HepG2 (cell line): ENCODE results near the gene NFKB2. TPM values are rescaled to one million over a fixed set of nuclear protein-coding genes. Genes with fewer than 3 reads are reported as not detected.

Source experiments
- GTF3A ChIP-seq: sonication (generic); formaldehyde crosslinking; conservative IDR thresholded peaks from 2 replicates; pipeline ENCODE4 v1.4.0; 2020; ENCODE audit warnings: mild to moderate bottlenecking, missing genetic modification reagents
- KLF16 ChIP-seq, 2 experiments: sonication (generic) in 1 of 2; formaldehyde crosslinking in 1 of 2; IDR thresholded peaks; 2 replicates each; pipeline versions ENCODE4 v1.6.1 to v1.8.0; 2016 to 2023; ENCODE audit warnings: missing genetic modification reagents in 2 of 2, missing compliant biosample characterization in 1 of 2
- NFATC3 ChIP-seq: sonication (generic); formaldehyde crosslinking; IDR thresholded peaks from 2 replicates; pipeline ENCODE4 v1.5.1; 2020; ENCODE audit warnings: mild to moderate bottlenecking, missing genetic modification reagents
- NKX3-1 ChIP-seq: sonication (generic); formaldehyde crosslinking; IDR thresholded peaks from 2 replicates; pipeline ENCODE4 v1.5.0; 2020; ENCODE audit warnings: missing genetic modification reagents
- NPAS2 ChIP-seq: sonication (generic); formaldehyde crosslinking; IDR thresholded peaks from 2 replicates; pipeline ENCODE4 v1.8.0; 2022; ENCODE audit warnings: mild to moderate bottlenecking, missing genetic modification reagents, borderline replicate concordance
- SOX5 ChIP-seq: IDR thresholded peaks from 2 replicates; pipeline ENCODE4 v1.6.1; 2016; ENCODE audit warnings: borderline replicate concordance
- ZNF232 ChIP-seq: sonication (generic); formaldehyde crosslinking; IDR thresholded peaks from 2 replicates; pipeline ENCODE4 v1.4.0; 2020; ENCODE audit warnings: missing genetic modification reagents, borderline replicate concordance
- ZNF598 ChIP-seq: sonication (generic); formaldehyde crosslinking; IDR thresholded peaks from 2 replicates; pipeline ENCODE4 v1.5.1; 2020; ENCODE audit warnings: mild to moderate bottlenecking, missing genetic modification reagents, borderline replicate concordance
- ZNF619 ChIP-seq: sonication (generic); formaldehyde crosslinking; IDR thresholded peaks from 2 replicates; pipeline ENCODE4 v1.4.0; 2020; ENCODE audit warnings: mild to moderate bottlenecking, missing genetic modification reagents
- polyA plus RNA-seq, 8 experiments: library from polyadenylated mRNA; depleted of rRNA in 3 of 8; stranded (reverse) in 7 of 8; unstranded in 1 of 8; fragments of >200 nt; fragmentation: Illumina TruSeq in 4 of 8; extraction: Trizol in 4 of 8; gene quantifications; 2 replicates each; pipeline versions ENCODE4 v1.2.1 to v1.2.3, GENCODE V29; 2011 to 2016; ENCODE audit warnings: low read depth in 4 of 8, missing spikeins in 1 of 8, mixed read lengths in 1 of 8; ENCODE audit not compliant: insufficient read depth in 1 of 8
- total RNA-seq, 5 experiments: library from RNA; depleted of rRNA; stranded (reverse); fragments of >200 nt; fragmentation: Illumina TruSeq; extraction: Trizol; gene quantifications; 2 replicates each; pipeline ENCODE4 v1.2.3, GENCODE V29; 2016; ENCODE audit warnings: low read depth in 1 of 5
- TF ChIP-seq, protein P1 (sequence below), 2 experiments: fragments of 450-650 bp in 1 of 2; sonication (generic) in 1 of 2; formaldehyde crosslinking in 1 of 2; IDR thresholded peaks; 2 replicates each; pipeline versions ENCODE4 v1.6.1 to v1.8.0; 2016 to 2022; ENCODE audit warnings: antibody characterized with exemption in 1 of 2, mild to moderate bottlenecking in 1 of 2, missing genetic modification reagents in 1 of 2
- TF ChIP-seq, protein P2 (sequence below): sonication (generic); formaldehyde crosslinking; IDR thresholded peaks from 2 replicates; pipeline ENCODE4 v1.5.0; 2020; ENCODE audit warnings: mild to moderate bottlenecking, missing genetic modification reagents
- TF ChIP-seq, protein P3 (sequence below): sonication (generic); formaldehyde crosslinking; IDR thresholded peaks from 2 replicates; pipeline ENCODE4 v1.5.1; 2020; ENCODE audit warnings: mild to moderate bottlenecking, missing genetic modification reagents
- TF ChIP-seq, protein P4 (sequence below), 2 experiments: sonication (generic) in 1 of 2; formaldehyde crosslinking in 1 of 2; IDR thresholded peaks; 2 replicates each; pipeline versions ENCODE4 v1.5.1 to v1.6.1; 2011 to 2020; ENCODE audit warnings: borderline replicate concordance in 1 of 2, low read depth in 1 of 2, low read length in 1 of 2, mild to moderate bottlenecking in 1 of 2, missing genetic modification reagents in 1 of 2, moderate library complexity in 1 of 2

The NFKB2 gene
- total and polyA plus RNA-seq, 2 of the 13 experiments (the other 11 are each of a cell fraction or from before 2014, with no cell fraction given) = 7.7 to 12.5 TPM

DNA sequence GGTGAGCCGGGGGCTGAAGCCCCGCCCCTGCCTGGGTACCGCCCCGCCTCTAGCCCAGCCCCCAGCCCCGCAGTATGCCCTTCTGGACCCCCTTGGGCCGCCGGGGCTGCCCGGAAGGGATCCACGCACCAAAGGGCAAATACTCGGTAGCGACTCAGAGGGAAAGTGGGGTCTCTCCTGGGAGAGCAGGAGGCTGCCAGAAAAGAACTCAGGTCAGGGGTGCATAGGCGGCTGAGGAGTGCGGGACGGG is 25.9 kb downstream of the NFKB2 start (continued):
- TF ChIP-seq, protein P1, sequence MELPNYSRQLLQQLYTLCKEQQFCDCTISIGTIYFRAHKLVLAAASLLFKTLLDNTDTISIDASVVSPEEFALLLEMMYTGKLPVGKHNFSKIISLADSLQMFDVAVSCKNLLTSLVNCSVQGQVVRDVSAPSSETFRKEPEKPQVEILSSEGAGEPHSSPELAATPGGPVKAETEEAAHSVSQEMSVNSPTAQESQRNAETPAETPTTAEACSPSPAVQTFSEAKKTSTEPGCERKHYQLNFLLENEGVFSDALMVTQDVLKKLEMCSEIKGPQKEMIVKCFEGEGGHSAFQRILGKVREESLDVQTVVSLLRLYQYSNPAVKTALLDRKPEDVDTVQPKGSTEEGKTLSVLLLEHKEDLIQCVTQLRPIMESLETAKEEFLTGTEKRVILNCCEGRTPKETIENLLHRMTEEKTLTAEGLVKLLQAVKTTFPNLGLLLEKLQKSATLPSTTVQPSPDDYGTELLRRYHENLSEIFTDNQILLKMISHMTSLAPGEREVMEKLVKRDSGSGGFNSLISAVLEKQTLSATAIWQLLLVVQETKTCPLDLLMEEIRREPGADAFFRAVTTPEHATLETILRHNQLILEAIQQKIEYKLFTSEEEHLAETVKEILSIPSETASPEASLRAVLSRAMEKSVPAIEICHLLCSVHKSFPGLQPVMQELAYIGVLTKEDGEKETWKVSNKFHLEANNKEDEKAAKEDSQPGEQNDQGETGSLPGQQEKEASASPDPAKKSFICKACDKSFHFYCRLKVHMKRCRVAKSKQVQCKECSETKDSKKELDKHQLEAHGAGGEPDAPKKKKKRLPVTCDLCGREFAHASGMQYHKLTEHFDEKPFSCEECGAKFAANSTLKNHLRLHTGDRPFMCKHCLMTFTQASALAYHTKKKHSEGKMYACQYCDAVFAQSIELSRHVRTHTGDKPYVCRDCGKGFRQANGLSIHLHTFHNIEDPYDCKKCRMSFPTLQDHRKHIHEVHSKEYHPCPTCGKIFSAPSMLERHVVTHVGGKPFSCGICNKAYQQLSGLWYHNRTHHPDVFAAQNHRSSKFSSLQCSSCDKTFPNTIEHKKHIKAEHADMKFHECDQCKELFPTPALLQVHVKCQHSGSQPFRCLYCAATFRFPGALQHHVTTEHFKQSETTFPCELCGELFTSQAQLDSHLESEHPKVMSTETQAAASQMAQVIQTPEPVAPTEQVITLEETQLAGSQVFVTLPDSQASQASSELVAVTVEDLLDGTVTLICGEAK (IDR thresholded peaks at IDR 0.05) = no peak
- TF ChIP-seq, protein P1 (CRISPR knock-in tag; IDR thresholded peaks at IDR 0.05) = 0 out of 2 replicates have a peak, but pooled peaks have one; percentile 1
- no peak for TF ChIP-seq ZNF598 (CRISPR knock-in tag)
- TF ChIP-seq ZNF619 = no peak
- no peak for TF ChIP-seq SOX5
- TF ChIP-seq NPAS2 (CRISPR knock-in tag) = no peak
- no peak for TF ChIP-seq NKX3-1 (CRISPR knock-in tag)
- TF ChIP-seq, protein P2, sequence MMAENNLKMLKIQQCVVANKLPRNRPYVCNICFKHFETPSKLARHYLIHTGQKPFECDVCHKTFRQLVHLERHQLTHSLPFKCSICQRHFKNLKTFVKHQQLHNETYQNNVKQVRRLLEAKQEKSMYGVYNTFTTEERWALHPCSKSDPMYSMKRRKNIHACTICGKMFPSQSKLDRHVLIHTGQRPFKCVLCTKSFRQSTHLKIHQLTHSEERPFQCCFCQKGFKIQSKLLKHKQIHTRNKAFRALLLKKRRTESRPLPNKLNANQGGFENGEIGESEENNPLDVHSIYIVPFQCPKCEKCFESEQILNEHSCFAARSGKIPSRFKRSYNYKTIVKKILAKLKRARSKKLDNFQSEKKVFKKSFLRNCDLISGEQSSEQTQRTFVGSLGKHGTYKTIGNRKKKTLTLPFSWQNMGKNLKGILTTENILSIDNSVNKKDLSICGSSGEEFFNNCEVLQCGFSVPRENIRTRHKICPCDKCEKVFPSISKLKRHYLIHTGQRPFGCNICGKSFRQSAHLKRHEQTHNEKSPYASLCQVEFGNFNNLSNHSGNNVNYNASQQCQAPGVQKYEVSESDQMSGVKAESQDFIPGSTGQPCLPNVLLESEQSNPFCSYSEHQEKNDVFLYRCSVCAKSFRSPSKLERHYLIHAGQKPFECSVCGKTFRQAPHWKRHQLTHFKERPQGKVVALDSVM (CRISPR knock-in tag) = no peak
- no peak for TF ChIP-seq NFATC3 (CRISPR knock-in tag)
- no peak for TF ChIP-seq KLF16 (CRISPR knock-in tag; IDR thresholded peaks at IDR 0.05)
- TF ChIP-seq GTF3A (CRISPR knock-in tag) = no peak
- TF ChIP-seq ZNF232 = peak; percentile 1; the same call in 1 of the 2 replicates
- TF ChIP-seq, protein P3, sequence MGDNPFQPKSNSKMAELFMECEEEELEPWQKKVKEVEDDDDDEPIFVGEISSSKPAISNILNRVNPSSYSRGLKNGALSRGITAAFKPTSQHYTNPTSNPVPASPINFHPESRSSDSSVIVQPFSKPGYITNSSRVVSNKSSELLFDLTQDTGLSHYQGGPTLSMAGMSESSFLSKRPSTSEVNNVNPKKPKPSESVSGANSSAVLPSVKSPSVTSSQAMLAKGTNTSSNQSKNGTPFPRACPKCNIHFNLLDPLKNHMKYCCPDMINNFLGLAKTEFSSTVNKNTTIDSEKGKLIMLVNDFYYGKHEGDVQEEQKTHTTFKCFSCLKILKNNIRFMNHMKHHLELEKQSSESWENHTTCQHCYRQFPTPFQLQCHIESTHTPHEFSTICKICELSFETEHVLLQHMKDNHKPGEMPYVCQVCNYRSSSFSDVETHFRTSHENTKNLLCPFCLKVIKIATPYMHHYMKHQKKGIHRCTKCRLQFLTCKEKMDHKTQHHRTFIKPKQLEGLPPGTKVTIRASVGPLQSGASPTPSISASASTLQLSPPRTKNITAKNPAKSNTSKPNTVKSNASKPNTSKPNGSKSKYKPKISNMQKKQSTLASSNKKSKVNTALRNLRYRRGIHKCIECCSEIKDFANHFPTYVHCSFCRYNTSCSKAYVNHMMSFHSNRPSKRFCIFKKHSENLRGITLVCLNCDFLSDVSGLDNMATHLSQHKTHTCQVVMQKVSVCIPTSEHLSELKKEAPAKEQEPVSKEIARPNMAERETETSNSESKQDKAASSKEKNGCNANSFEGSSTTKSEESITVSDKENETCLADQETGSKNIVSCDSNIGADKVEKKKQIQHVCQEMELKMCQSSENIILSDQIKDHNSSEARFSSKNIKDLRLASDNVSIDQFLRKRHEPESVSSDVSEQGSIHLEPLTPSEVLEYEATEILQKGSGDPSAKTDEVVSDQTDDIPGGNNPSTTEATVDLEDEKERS = no peak
- TF ChIP-seq, protein P4, sequence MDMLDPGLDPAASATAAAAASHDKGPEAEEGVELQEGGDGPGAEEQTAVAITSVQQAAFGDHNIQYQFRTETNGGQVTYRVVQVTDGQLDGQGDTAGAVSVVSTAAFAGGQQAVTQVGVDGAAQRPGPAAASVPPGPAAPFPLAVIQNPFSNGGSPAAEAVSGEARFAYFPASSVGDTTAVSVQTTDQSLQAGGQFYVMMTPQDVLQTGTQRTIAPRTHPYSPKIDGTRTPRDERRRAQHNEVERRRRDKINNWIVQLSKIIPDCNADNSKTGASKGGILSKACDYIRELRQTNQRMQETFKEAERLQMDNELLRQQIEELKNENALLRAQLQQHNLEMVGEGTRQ (IDR thresholded peaks at IDR 0.05; ENCODE audit: low read depth, low read length) = no peak
- TF ChIP-seq, protein P4 (CRISPR knock-in tag; IDR thresholded peaks at IDR 0.05; ENCODE audit: borderline replicate concordance) = no peak
